HepG2 (cell line): ENCODE measurements around the gene USP9X.

ENCODE experiments used
- KLF16 ChIP-seq, 2 experiments: sonication (generic) in 1 of 2; formaldehyde crosslinking in 1 of 2; IDR thresholded peaks; 2 replicates each; pipeline versions ENCODE4 v1.6.1 to v1.8.0; 2016 to 2023; ENCODE audit warnings: missing genetic modification reagents in 2 of 2, missing compliant biosample characterization in 1 of 2
- NCOA2 ChIP-seq: sonication (generic); formaldehyde crosslinking; IDR thresholded peaks from 2 replicates; pipeline ENCODE4 v1.8.0; 2022; ENCODE audit warnings: inconsistent platforms
- ZNF274 ChIP-seq: sonication (generic); formaldehyde crosslinking; IDR thresholded peaks from 2 replicates; pipeline ENCODE4 v1.5.1; 2020; ENCODE audit warnings: mild to moderate bottlenecking, missing genetic modification reagents
- TF ChIP-seq, protein P1 (sequence below): sonication (generic); formaldehyde crosslinking; IDR thresholded peaks from 2 replicates; pipeline ENCODE4 v1.4.0; 2020; ENCODE audit warnings: mild to moderate bottlenecking, missing genetic modification reagents

- no peak for TF ChIP-seq ZNF274 (CRISPR knock-in tag)
- TF ChIP-seq KLF16 (CRISPR knock-in tag; IDR thresholded peaks at IDR 0.05) = no peak
- TF ChIP-seq, protein P1, sequence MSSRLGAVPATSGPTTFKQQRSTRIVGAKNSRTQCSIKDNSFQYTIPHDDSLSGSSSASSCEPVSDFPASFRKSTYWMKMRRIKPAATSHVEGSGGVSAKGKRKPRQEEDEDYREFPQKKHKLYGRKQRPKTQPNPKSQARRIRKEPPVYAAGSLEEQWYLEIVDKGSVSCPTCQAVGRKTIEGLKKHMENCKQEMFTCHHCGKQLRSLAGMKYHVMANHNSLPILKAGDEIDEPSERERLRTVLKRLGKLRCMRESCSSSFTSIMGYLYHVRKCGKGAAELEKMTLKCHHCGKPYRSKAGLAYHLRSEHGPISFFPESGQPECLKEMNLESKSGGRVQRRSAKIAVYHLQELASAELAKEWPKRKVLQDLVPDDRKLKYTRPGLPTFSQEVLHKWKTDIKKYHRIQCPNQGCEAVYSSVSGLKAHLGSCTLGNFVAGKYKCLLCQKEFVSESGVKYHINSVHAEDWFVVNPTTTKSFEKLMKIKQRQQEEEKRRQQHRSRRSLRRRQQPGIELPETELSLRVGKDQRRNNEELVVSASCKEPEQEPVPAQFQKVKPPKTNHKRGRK (CRISPR knock-in tag) = no peak
- TF ChIP-seq NCOA2 (CRISPR knock-in tag) = no peak
Observed at GRCh38 chrX:41051288-41051687, 34.0 kb upstream of the USP9X start.
